Right hindlimb (tissue), 1 donor: ENCODE data around the gene MGRN1.
"Not testable (repeated sequence)": the region's sequence is repeated elsewhere in the genome, so short reads cannot be mapped to it uniquely, and the experiment has no call there.

Source experiments
- DNase-seq: peaks from one replicate; pipeline ENCODE4 v3.0.0-alpha.2; 2018

Gene MGRN1

GRCh38 chr16:4625560-4626159 is 1.0 kb downstream of the MGRN1 start:
- DNase-seq = no peak

GRCh38 chr16:4626396-4626795 is 1.8 kb downstream of the MGRN1 start:
- DNase-seq = no peak

DNA sequence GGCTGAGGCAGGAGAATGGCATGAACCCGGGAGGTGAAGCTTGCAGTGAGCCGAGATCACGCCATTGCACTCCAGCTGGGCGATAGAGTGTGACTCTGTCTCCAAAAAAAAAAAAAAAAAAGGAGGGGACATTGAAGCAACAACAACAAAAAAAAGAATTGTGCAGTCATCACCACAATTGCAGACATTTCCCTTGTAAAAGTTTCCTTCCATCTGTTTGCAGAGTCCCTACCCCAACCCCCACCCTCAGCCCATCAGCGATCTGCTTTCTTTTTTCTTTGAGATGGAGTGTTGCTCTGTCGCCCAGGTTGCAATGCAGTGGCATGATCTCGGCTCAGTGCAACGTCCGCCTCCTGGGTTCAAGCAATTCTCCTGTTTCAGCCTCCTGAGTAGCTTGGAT is 3.7 kb downstream of the MGRN1 start:
- DNase-seq = no peak

DNA sequence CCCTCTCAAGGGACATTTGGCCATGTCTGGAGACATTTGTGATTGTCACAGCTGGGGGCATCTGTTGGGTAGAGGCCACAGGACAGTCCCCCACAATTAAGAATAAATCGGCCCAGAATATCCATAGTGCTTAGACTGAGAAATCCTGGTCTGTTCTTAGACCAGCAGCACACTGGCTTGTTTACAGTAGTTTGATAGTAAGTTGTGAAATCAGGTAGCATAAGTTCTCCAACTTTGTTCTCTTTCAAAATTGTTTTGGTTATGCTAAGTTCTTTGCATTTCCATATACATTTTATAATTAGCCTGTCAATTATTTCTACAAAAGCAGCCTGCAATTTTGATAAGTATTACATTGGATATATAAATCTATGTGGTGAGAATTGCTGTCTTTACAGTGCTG is 6.8 kb downstream of the MGRN1 start:
- no peak for DNase-seq

DNA sequence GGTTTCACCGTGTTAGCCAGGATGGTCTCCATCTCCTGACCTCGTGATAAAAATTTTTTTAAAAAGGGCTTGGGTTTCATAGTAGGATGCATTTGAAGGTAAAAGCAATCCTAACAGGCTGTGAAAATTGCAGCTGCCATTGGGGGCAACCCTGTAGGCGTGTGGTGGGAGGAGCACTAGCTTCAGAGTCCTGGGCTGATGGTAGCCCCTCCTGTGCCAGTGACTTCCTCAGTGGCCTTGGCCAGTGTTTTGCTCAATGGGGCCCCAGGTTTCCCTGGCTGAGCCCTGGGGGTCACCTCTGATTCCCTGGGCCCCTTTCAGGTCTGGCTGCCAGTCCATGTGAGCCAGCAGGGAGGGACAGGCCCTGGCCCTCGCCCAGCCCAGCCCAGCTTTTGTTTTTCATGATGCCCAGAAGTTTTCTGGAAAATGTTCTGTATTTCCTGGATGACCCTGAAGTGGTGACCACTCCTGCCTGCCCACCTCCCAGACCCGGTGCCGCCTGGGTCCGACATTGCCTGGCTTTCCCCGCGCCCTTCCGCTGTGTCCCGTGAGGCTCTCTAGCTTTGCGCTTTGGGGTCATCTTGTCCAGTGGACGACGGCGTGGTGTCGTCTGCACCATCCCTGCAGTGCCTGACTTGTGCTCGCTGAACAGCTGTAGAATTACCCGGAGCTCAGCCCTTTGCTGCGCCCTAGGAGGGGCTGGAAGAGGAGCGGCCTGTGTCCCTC is 9.4 kb downstream of the MGRN1 start:
- no peak for DNase-seq

DNA sequence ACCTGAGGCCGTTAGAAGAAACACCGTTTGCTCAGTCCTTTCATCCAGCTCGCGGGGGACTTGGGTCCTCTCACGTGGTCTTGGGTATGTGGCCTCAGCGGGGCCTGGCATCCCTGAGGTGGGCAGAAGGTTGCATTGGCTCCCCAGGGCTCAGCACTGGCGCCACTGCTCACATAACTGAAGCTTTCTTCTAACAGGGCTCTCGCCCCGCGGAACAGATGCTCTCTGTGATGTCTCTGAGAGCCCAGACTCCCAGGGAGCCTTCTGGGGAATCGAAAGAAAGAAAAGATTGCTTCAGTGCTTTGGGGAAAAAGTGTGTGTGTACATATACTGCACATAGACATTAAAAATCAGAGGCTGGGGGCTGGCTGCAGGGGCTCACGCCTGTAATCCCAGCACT is 10.1 kb downstream of the MGRN1 start:
- no peak for DNase-seq

GRCh38 chr16:4636196-4636595 is 11.6 kb downstream of the MGRN1 start:
- no peak for DNase-seq

DNA sequence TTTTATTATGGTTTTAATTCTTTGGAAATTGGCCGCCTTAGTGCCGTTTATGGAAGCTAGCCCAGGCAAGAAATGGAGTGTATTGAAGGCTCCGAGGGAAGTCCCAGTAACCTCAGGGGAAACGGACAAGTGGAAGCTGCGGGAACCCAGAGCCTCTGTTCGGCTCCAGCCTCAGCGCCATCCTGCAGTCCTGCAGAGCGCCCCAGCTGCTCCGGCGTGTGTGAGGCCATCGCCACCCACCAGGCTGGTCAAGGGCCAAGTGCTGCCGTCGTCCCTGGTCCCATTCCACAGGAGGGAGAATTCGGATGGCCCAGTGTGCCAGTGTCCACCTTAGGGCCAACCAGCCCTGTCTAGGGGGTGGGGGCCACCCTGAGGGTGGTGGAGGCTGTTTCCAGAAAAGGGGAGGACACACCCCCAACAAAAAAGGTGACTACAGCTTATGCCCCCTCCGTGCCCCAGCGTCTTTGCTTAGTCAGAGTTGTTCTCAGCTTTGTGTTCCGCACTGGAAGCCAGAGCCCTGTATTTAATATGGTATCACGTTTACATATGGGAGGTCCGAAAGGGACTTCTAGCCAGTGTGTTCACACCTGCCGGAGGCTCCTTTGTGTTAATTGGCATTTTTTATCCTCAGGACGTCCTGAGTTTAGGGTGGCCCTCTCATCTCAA is 13.0 kb downstream of the MGRN1 start:
- no peak for DNase-seq

DNA sequence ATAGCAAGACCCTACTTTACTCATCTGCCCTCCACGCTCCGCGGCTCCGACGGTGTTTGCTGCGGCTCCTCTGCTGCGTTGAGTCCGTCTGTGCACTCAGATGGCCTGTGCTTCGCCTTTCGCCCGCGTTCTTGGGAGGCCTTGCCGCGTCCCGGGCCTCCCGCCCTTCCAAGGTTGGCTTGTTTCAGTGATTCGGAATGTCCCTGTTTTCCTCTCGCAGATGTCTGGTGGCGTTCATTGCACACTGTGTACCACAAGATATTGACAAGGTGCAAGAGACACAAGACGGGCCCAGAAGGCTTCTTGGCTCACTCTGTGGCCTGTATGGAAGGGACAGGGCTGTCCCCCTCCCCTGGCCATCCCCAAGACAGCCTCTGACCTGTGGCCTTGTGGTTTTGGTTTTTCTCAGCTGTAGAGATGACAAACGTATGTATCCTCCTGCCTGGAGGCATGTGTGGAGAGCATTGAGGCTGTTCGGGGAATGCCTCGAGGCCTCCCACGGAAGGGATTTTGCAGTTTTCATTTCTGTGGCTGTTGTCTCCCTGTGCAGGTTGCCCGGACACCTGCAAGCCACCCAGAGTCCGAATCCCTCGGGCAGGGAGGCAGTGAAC is 15.4 kb downstream of the MGRN1 start:
- no peak for DNase-seq

- no peak for DNase-seq
Observed at GRCh38 chr16:4640572-4641305, 16.1 kb downstream of the MGRN1 start.

- DNase-seq = no peak
Observed at GRCh38 chr16:4641306-4641687, 16.7 kb downstream of the MGRN1 start.

GRCh38 chr16:4641895-4642294 is 17.3 kb downstream of the MGRN1 start:
- DNase-seq = no peak

DNA sequence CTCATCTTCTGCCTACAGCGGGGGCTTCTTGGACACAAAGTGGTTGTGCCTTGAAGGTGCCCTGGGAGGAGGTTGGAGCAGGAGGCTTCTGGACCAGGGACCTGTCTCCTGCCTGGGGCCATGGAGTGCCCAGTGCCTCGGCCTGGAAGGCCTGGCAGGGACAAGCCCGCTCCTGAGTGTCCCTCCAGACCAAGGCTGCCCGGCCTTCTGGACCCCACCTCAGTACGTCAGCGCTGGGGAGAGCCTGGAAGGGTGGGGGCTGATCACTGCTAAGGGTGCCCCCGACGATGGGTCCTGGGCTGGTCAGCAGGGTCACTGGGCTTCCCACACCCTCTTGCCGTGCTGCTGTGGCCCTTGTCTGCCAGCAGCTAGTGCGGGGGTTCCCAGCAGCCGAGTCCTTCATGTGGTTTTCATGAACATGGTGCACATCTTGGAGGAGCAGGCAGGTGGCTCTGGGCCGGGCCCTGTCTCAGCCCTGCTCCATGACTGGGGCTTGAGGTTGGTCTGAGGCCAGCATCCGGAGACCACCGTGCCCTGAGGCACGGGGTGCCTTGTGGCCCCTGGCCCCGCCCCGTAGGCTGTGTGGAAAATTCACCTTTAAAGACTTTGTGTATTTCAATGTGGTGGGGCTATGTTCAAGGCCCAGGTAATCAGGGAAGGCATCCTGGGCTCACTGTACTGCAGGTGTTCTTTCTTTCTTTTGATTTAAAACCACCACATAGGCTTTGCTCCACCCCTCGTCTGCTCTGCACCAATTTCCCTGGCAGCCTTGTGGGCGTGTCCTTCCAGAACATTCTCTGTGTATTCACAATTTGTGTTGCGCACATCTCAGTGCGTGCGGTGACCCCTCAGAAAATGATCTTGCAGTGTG is 22.4 kb downstream of the MGRN1 start:
- no peak for DNase-seq

DNA sequence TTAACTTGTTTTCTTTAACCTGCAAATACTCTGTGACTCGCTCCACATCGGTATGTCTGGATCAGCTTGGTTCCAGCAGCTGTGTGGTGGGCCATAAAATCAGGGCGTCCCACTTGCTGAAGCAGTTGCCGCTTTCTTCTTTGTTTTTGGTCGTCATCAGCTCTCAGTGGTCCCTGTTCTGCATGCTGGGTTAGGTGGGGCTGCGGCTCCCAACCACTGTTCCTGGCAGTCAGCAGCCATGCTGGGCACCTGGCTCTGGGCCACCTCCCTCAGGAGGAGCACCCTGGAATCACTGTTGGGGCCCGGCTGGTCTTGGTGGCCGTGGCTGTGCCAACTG is 23.0 kb downstream of the MGRN1 start:
- DNase-seq = no peak

GRCh38 chr16:4648917-4649316 is 24.3 kb downstream of the MGRN1 start:
- no peak for DNase-seq

DNA sequence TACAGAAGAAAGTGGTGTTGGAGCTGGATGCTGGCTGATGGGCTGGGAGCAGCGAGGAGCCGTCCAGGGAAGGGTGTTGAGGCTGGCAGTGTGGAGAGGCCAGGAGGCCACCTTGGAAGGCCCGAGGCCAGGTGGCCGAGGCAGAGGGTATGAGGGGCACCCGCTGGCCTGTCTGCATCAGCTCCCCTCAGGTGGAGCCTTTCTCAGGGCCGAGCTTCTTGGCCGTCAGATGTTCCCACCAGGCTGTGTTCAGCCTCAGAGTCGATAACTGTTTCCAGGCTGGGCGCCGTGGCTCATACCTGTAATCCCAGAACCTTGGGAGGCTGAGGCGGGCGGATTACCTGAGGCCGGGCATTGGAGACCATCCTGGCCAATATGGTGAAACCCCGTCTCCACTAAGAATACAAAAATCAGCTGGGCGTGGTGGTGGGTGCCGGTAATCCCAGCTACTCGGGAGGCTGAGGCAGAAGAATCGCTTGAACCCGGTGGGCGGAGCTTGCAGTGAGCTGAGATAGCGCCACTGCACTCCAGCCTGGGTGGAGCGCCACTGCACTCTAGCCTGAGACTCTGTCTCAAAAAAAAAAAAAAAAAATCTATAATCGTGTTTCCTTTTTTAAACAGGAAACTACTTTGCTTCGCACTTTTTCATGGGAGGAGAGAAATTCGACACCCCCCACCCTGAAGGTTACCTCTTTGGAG is 25.3 kb downstream of the MGRN1 start:
- no peak for DNase-seq

DNA sequence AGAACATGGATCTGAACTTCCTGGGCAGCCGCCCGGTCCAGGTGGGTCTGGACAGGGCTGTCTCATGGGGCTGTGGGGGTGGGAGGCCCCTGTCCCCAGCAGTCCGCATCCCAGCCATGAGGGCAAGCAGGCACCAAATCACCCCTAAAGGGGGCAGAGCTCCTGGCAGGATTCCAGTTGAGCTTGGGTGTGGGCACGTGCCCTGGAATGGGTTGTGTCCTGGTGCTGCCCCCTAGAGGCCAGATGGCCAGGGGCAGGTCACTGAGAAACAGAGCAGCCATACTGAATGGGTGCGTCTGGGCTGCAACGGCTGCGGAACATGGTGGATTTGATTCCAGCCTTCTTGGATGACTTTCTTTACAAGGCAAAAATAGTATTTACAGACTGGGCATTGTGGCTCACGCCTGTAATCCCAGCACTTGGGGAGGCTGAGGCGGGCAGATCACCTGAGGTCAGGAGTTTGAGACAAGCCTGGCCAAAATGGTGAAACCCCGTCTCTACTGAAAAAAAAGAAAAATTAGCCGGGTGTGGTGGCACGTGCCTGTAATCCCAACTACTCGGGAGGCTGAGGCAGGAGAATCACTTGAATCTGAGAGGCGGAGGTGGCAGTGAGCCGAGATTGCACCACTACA is 25.9 kb downstream of the MGRN1 start:
- not testable (repeated sequence) for DNase-seq

- DNase-seq = no peak
Observed at GRCh38 chr16:4651827-4652226, 27.2 kb downstream of the MGRN1 start.

GRCh38 chr16:4652561-4652960 is 27.9 kb downstream of the MGRN1 start:
- no peak for DNase-seq

GRCh38 chr16:4654011-4654963 is 29.7 kb downstream of the MGRN1 start:
- DNase-seq = no peak
